Right lobe of liver (tissue), 6 donors: ENCODE measurements around the gene HSP90B1. TPM values are rescaled to one million over a fixed set of nuclear protein-coding genes. Genes with fewer than 3 reads are reported as not detected.
A peak's percentile ranks its signal among the peaks of the same experiment; 100 is the strongest.

Experiments
- ATAC-seq, 4 donors: fragments of 200-7000 bp; cut with Tn5 transposase; one replicate each; pipeline ENCODE4 v1.9.1; 2020; ENCODE audit warnings: mild to moderate bottlenecking in 4 of 4, moderate library complexity in 4 of 4
- DNase-seq, 3 donors: peaks; one replicate each; pipeline ENCODE4 v3.0.0-alpha.2; 2020
- H3K27ac ChIP-seq, 3 donors: fragments of 200-600 bp; one replicate each; pipeline ENCODE4 v1.8.0; 2022
- H3K27me3 ChIP-seq, 2 donors: fragments of 200-600 bp; one replicate each; pipeline ENCODE4 v1.8.0; 2022
- H3K36me3 ChIP-seq, 4 donors: fragments of 200-600 bp; sonication (generic) in 1 of 4; one replicate each; pipeline versions ENCODE4 v1.5.1 to v1.8.0; 2017 to 2022; ENCODE audit warnings: control low read depth in 1 of 4
- H3K4me1 ChIP-seq, 4 donors: fragments of 200-600 bp; sonication (generic) in 1 of 4; one replicate each; pipeline versions ENCODE4 v1.5.1 to v1.8.0; 2017 to 2022; ENCODE audit warnings: control low read depth in 1 of 4
- H3K4me3 ChIP-seq, 3 donors: fragments of 200-600 bp; one replicate each; pipeline ENCODE4 v1.8.0; 2022
- H3K9me3 ChIP-seq, 4 donors: fragments of 200-600 bp; sonication (generic) in 1 of 4; one replicate each; pipeline versions ENCODE4 v1.5.1 to v1.8.0; 2017 to 2022; ENCODE audit warnings: control low read depth in 1 of 4
- POLR2A ChIP-seq: fragments of 450-650 bp; IDR thresholded peaks from one replicate; pipeline ENCODE4 v1.6.1; 2017; ENCODE audit warnings: antibody characterized with exemption, mild to moderate bottlenecking
- WGBS: methylation state at CpG from one replicate; pipeline ENCODE4 v1.1.6; 2018; ENCODE audit warnings: low coverage, low lambda C conversion rate; ENCODE audit not compliant: insufficient coverage; ENCODE audit errors: missing lambda C conversion rate; 5-methylcytosine and 5-hydroxymethylcytosine counted together
- intact Hi-C, 2 donors: fragments of 100-400 bp; cut with DNase I; formaldehyde crosslinking; loops; one replicate each; pipeline versions ENCODE4 v1.11.2 to v1.14.1; 2022
- total RNA-seq, 6 experiments: library from RNA; depleted of rRNA in 2 of 6; stranded (reverse); fragments of >200 nt in 2 of 6; fragmentation: NEBNext Ultra II Directional in 3 of 6; extraction: Animal tissue kit (Norgen Biotek cat#: 25700) in 3 of 6; gene quantifications; one replicate each; pipeline versions ENCODE4 v1.1.0 to v1.2.4, GENCODE V29; 2016 to 2023
- TF ChIP-seq, protein P1 (sequence below), 4 donors: fragments of 200-600 bp in 3 of 4; fragments of 450-650 bp in 1 of 4; IDR thresholded peaks; one replicate each; pipeline versions ENCODE4 v1.5.1 to v1.8.0; 2016 to 2022; ENCODE audit warnings: antibody characterized with exemption in 4 of 4, mild to moderate bottlenecking in 2 of 4
- donor health status: DM: no; HTN: yes; CAD: no.
- donor health status: DM: no; HTN: no; CAD: no.
- donor health status: DM: no; HTN: no; CAD: no.
- donor health status: DM: no; HTN: yes; CAD: no.
- donor health status: DM: no; HTN: yes; CAD: no.

Gene HSP90B1
- total RNA-seq, 6 experiments from 2014 or later: 472 to 1,038 (median 633) TPM

DNA sequence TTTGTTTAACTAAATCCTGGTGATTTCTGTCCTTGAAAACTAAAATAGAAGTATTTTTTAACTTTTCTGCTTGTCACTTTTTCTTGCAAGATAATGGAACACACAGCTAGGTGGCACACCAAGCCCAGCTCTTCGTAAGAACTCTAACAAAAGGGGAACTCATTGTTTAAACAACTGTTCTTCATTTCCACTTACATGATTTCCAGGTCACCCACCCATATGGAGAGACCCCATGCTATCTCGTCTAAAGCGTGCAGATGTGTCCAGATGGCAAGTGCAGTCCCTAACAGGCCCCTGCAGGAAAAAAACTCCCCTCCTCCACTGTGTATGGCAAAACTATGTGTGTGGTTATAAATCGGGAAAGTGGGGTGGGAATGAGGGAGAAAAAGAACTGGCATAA, 45.9 kb upstream of the HSP90B1 start:
- Histone ChIP-seq H3K9me3 (no peaks in the 10 kb centered on the region), H3K4me1 (no peaks in the 10 kb centered on the region), H3K27ac (no peak overlapping the region), H3K4me3 (no peak overlapping the region), H3K36me3 (no peaks in the 10 kb centered on the region), H3K27me3 (no peaks in the 10 kb centered on the region)
- peak in 2 of 4 donors; percentile 30 for ATAC-seq
- intact Hi-C loops: no loop called here
- WGBS: 27% methylated on average over 3 of the region's 4 CpGs
- TF ChIP-seq, protein P1, sequence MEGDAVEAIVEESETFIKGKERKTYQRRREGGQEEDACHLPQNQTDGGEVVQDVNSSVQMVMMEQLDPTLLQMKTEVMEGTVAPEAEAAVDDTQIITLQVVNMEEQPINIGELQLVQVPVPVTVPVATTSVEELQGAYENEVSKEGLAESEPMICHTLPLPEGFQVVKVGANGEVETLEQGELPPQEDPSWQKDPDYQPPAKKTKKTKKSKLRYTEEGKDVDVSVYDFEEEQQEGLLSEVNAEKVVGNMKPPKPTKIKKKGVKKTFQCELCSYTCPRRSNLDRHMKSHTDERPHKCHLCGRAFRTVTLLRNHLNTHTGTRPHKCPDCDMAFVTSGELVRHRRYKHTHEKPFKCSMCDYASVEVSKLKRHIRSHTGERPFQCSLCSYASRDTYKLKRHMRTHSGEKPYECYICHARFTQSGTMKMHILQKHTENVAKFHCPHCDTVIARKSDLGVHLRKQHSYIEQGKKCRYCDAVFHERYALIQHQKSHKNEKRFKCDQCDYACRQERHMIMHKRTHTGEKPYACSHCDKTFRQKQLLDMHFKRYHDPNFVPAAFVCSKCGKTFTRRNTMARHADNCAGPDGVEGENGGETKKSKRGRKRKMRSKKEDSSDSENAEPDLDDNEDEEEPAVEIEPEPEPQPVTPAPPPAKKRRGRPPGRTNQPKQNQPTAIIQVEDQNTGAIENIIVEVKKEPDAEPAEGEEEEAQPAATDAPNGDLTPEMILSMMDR (IDR thresholded peaks at IDR 0.05): peak in 3 of 4 donors; percentile 18 to 34 (median 27)
- no peak for TF ChIP-seq POLR2A
- no peak for DNase-seq

DNA sequence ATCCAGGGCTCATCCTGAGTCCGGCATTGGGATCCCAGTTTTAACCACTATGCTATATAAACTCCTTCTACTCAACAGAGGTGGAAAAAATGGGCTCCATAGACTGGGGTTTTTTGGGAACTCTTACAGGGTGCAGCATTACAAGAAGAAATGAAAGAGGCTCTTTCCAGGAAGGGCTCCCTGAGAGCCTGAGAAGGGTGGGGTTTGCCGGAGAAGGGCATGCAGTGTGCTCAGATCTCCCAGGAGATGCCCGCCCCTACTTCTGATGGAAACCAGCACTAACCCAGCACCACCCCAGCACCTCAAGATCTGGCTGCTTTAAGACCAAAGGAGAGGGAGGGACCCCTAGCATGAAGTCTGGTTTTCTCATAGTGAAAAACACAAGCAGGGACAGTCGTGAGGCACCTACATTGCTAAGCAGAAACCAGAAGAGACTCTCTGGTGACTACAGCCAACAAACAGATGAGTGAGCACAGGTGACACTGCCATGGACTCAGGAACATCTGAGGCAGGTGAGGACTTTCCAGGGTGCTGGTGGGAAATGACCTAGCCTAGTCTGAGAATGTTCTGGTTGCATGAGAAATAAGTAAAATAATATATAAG, 43.9 kb upstream of the HSP90B1 start:
- intact Hi-C loops: no loop called here
- TF ChIP-seq POLR2A: no peak
- TF ChIP-seq, protein P1 (IDR thresholded peaks at IDR 0.05): no peak
- 65% methylated on average over 3 of the region's 4 CpGs for WGBS

DNA sequence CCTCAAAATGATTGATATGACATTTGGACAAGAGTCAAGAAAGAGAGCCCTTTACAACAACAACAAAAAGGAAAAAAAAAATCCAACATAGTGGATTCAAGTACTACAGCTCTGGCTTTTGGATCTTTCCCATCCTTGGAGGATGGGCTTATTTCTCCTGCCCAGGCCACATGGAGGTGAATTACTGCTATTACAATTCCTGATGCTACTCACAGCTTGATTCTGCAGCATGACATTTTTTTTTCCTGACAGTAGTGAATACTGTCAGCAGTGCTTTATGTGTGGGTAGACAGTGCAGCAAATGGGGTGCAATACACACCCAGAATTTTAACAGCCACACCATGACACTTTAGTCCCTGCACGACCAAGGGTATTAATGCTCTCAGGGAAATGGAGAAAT, 42.5 kb upstream of the HSP90B1 start:
- H3K27ac ChIP-seq: no peak overlapping the region
- no peaks in the 10 kb centered on the region for H3K27me3 ChIP-seq
- WGBS: 71% methylated on average over 1 of the region's 1 CpG
- ATAC-seq (no peak), DNase-seq (no peak)
- intact Hi-C loops: no loop called here
- H3K4me1 ChIP-seq: no peaks in the 10 kb centered on the region
- H3K4me3 ChIP-seq: no peak overlapping the region
- no peaks in the 10 kb centered on the region for H3K9me3 ChIP-seq
- TF ChIP-seq POLR2A: no peak
- TF ChIP-seq, protein P1 (IDR thresholded peaks at IDR 0.05): no peak
- no peaks in the 10 kb centered on the region for H3K36me3 ChIP-seq

More for the DNA sequence above, 43.9 kb upstream of the HSP90B1 start:
- no peak overlapping the region for H3K27ac ChIP-seq
- H3K9me3 ChIP-seq: no peaks in the 10 kb centered on the region
- no peaks in the 10 kb centered on the region for H3K4me1 ChIP-seq
- ATAC-seq (no peak), DNase-seq (no peak)
- no peaks in the 10 kb centered on the region for H3K36me3 ChIP-seq
- H3K27me3 ChIP-seq: no peaks in the 10 kb centered on the region
- H3K4me3 ChIP-seq: no peak overlapping the region

DNA sequence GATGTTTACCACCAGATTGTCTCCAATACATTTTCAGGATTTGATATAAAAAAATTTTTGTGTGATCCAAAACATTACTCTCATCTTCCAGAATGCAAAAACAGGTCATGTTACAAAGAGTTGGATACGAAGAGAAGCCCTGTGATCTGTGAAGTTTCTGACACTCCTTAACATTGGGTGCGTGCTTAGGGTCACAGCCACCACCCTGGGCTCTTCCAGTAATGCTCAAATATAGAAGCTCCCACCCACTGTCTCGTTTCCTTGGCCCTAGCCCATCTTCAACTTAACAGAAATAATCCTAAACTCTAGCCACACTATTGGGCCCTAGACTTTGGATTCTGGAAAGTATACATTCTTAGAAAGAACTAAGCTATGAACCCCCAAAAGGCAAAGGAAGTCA, 32.9 kb upstream of the HSP90B1 start:
- Histone ChIP-seq H3K9me3 (no peaks in the 10 kb centered on the region), H3K27me3 (no peaks in the 10 kb centered on the region), H3K27ac (no peak overlapping the region), H3K36me3 (no peaks in the 10 kb centered on the region), H3K4me3 (no peak overlapping the region), H3K4me1 (no peaks in the 10 kb centered on the region)
- ATAC-seq: no peak
- TF ChIP-seq, protein P1 (IDR thresholded peaks at IDR 0.05): no peak
- no peak for TF ChIP-seq POLR2A
- WGBS: 53% methylated on average over 3 of the region's 3 CpGs
- intact Hi-C loops: no loop called here
- DNase-seq: no peak
